ENCODE data around the gene AIP.

- TF ChIP-seq YY1 (IDR thresholded peaks at IDR 0.05; ENCODE audit: low read depth, low read length) (no peak), SAP30 (IDR thresholded peaks at IDR 0.05; ENCODE audit: insufficient read depth, insufficient replicate concordance, low read length) (no peak), EZH2 (IDR thresholded peaks at IDR 0.05; ENCODE audit: low read depth, low read length, severe bottlenecking) (no peak), ZNF274 (IDR thresholded peaks at IDR 0.05; ENCODE audit: borderline replicate concordance, extremely low read depth, low read length) (no peak), CTCF (IDR thresholded peaks at IDR 0.05; ENCODE audit: control extremely low read depth in 1 of 3, insufficient read depth in 1 of 3, low read depth in 1 of 3, low read length in 3 of 3) (no peak), NRF1 (IDR thresholded peaks at IDR 0.05; ENCODE audit: low read depth, low read length) (no peak), TCF12 (IDR thresholded peaks at IDR 0.05; ENCODE audit: low read depth, low read length) (no peak), RBBP5 (IDR thresholded peaks at IDR 0.05; ENCODE audit: borderline replicate concordance, low read depth, low read length) (no peak), ATF2 (IDR thresholded peaks at IDR 0.05; ENCODE audit: low read length) (no peak), POLR2A (IDR thresholded peaks at IDR 0.05; ENCODE audit: control extremely low read depth in 1 of 2, low read depth in 2 of 2, low read length in 2 of 2) (peak in 1 of 2 experiments; percentile 43; a peak in 1 of 3 replicates), RNF2 (IDR thresholded peaks at IDR 0.05; ENCODE audit: borderline replicate concordance, low read depth, low read length, missing control alignments, poor library complexity, severe bottlenecking) (no peak)
Observed at GRCh38 chr11:67435727-67436458, 46.9 kb upstream of the AIP start.

All from H1 (cell line).